Activated naive CD8-positive, alpha-beta T cell treated with anti-CD3 and anti-CD28 coated beads for 36 hours (primary cell): ENCODE results near the gene PTPRG. TPM values are rescaled to one million over a fixed set of nuclear protein-coding genes. Genes with fewer than 3 reads are reported as not detected.

ENCODE experiments used
- DNase-seq: peaks from one replicate; pipeline ENCODE4 v3.0.0; 2021
- H3K27ac Mint-ChIP-seq: one replicate; pipeline ENCODE4 v1.8.0; 2022; ENCODE audit warnings: mild to moderate bottlenecking, moderate library complexity, mixed read lengths
- H3K27me3 Mint-ChIP-seq: one replicate; pipeline ENCODE4 v1.8.0; 2022; ENCODE audit warnings: mild to moderate bottlenecking, mixed read lengths
- H3K36me3 Mint-ChIP-seq: one replicate; pipeline ENCODE4 v1.8.0; 2021; ENCODE audit warnings: mild to moderate bottlenecking, mixed read lengths
- H3K4me1 Mint-ChIP-seq: one replicate; pipeline ENCODE4 v1.8.0; 2021; ENCODE audit warnings: mixed read lengths
- H3K4me3 Mint-ChIP-seq: one replicate; pipeline ENCODE4 v1.8.0; 2022; ENCODE audit warnings: mild to moderate bottlenecking, moderate library complexity, mixed read lengths
- H3K9me3 Mint-ChIP-seq: one replicate; pipeline ENCODE4 v1.8.0; 2022; ENCODE audit warnings: mixed read lengths
- total RNA-seq, 2 experiments: library from RNA; stranded (reverse); gene quantifications; one replicate each; pipeline ENCODE4 v1.2.3, GENCODE V29; 2021

PTPRG gene
- total RNA-seq, 2 experiments from 2014 or later: 0.06 to 0.16 TPM

DNA sequence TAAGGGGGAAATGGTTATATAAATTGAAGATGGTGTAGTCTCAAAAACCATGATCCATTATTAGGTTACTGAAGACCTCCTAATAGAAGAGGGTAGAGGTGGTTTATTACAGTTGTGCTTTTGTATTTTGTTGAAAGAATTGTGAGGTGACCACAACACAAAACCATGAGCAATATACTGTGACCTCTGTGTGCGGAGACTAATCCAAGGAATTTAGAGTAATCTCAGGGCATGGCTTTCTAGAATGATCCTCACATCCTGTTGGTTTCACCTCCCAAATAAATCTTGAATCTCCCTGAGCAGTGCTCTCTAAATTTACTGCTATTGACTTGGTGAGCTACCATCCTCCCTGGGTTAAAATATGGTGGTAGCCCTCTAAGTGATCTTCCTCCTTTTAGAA, 52.3 kb downstream of the PTPRG start:
- H3K4me1 Mint-ChIP-seq: no peaks in the 10 kb centered on the region
- H3K27me3 Mint-ChIP-seq: peaks cover 4% of the 10 kb centered on the region
- H3K27ac Mint-ChIP-seq: no peak overlapping the region
- H3K36me3 Mint-ChIP-seq: no peaks in the 10 kb centered on the region
- no peaks in the 10 kb centered on the region for H3K9me3 Mint-ChIP-seq
- H3K4me3 Mint-ChIP-seq: no peak overlapping the region
- DNase-seq: no peak

DNA sequence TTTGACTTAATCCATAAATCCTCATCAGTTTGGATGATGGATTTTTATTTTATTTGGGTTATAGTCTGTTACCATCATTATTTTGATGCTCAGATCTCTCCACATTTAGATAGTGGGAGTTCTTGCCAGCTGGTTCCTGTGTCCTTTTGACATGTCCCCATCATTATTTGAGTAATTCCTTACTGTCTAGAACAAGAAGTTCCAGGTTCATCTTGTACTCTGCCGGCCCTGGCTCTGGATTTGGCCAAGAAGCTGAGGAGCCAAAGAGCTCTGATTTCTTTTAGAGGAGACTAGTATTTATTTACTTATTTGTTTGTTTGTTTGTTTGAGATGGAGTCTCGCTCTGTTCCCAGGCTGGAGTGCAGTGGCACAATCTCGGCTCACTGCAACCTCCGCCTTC, 54.3 kb downstream of the PTPRG start:
- Mint-ChIP-seq H3K4me3 (no peak overlapping the region), H3K4me1 (no peaks in the 10 kb centered on the region), H3K27ac (no peak overlapping the region), H3K36me3 (no peaks in the 10 kb centered on the region), H3K9me3 (no peaks in the 10 kb centered on the region), H3K27me3 (peaks cover 4% of the 10 kb centered on the region)
- DNase-seq: no peak

DNA sequence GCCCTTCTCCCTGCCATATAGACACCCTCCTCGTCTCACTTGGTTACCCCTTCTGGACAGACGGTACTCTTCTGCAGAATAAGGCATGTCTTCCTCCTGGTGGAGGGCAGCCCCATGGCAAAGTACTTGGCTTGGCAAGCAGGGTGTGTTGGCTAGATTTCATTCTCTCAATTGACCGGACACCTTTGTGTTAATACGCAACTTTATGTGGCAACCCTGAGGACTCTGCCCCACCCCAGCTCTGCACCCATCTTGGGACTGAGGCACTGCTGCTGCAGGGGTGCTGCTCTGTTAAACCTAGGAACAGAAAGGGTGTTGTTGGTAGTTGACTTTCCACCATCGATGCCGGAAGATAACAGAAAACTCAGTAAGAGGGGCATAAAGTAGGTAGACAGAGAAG, 55.2 kb downstream of the PTPRG start:
- Mint-ChIP-seq H3K9me3 (no peaks in the 10 kb centered on the region), H3K27ac (no peak overlapping the region), H3K36me3 (no peaks in the 10 kb centered on the region), H3K4me1 (no peaks in the 10 kb centered on the region), H3K27me3 (peaks cover 8% of the 10 kb centered on the region), H3K4me3 (no peak overlapping the region)
- no peak for DNase-seq

DNA sequence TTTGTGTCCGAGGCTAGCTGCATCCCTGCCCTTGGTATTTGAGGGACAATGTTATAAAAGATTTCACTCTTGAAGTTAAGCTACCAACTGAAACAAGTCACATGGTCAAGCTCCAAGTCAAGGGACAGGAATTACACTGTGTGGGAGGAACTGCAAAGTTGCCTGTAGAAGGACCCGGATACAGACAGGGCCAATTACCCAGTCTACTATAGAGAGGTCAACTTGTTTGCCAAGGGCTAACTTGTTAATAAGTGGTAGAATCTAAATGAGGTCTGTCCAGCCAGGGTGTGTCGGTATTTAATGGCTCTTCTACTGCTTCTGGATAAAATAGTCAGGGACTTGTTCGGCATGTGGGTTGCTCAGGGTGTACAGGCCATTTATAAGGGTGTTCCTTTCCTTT, 55.7 kb downstream of the PTPRG start:
- H3K4me3 Mint-ChIP-seq: no peak overlapping the region
- no peak overlapping the region for H3K27ac Mint-ChIP-seq
- H3K4me1 Mint-ChIP-seq: no peaks in the 10 kb centered on the region
- H3K9me3 Mint-ChIP-seq: no peaks in the 10 kb centered on the region
- peaks cover 9% of the 10 kb centered on the region for H3K27me3 Mint-ChIP-seq
- DNase-seq: no peak
- no peaks in the 10 kb centered on the region for H3K36me3 Mint-ChIP-seq

DNA sequence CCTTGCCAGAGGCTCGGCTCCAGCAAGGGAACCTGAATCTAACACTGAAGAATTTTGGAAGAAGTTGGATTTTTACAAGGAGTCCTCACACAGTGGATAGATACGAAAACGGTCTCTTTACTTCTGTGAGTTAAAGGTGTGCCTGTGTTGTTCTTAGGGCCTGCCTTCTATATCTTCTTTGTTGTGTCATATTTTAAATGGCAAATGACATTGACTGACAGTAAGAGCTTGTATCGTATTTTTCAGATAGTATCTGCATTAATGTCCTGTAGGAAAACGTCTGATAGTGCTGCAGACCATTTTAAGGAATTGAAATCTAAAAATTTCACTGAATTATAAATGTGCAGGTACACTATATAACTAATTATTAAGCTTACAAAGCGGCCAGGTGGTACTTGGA, 56.3 kb downstream of the PTPRG start:
- Mint-ChIP-seq H3K9me3 (no peaks in the 10 kb centered on the region), H3K27ac (no peak overlapping the region), H3K36me3 (no peaks in the 10 kb centered on the region), H3K27me3 (peaks cover 9% of the 10 kb centered on the region), H3K4me1 (no peaks in the 10 kb centered on the region), H3K4me3 (no peak overlapping the region)
- DNase-seq: no peak

DNA sequence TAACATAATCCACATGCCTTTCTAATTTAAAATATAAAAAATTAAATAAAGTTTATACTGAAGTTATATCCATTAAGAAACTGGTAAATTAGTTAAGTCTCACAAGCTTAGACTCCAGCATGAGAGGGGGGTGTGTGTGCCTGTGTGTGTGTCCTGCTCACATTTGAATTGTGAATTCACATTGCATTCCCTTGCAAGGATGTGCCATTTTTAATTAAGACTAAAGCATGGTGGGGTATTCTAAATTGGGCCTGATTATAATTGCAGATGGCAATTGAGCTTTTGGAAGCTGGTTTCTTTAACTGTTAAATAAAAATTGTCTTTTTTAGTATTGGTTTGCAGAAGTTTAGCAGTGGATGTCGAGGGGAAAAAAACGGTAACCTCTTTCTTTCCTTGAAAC, 56.9 kb downstream of the PTPRG start:
- Mint-ChIP-seq H3K9me3 (no peaks in the 10 kb centered on the region), H3K4me3 (no peak overlapping the region), H3K27me3 (peaks cover 9% of the 10 kb centered on the region), H3K27ac (no peak overlapping the region), H3K4me1 (no peaks in the 10 kb centered on the region), H3K36me3 (no peaks in the 10 kb centered on the region)
- DNase-seq: no peak

DNA sequence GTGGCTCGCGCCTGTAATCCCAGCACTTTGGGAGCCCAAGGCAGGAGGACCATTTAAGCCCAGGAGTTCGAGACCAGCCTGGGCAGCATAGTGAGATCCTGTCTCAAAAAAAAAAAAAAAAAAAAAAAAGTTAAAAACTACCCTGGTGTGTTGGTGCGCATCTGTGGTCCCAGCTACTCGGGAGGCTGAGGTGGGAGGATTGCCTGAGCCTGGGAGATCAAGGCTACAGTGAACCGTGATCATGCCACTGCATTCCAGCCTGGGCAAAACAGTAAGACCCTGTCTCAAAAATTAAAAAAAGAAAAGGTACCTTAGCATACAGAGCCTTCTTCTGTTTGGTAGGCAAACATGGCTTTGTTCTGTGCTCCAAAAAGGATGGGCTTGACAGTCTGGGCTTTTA, 57.5 kb downstream of the PTPRG start:
- Mint-ChIP-seq H3K27me3 (peaks cover 9% of the 10 kb centered on the region), H3K9me3 (no peaks in the 10 kb centered on the region), H3K27ac (no peak overlapping the region), H3K4me3 (no peak overlapping the region), H3K36me3 (no peaks in the 10 kb centered on the region), H3K4me1 (no peaks in the 10 kb centered on the region)
- DNase-seq: no peak

DNA sequence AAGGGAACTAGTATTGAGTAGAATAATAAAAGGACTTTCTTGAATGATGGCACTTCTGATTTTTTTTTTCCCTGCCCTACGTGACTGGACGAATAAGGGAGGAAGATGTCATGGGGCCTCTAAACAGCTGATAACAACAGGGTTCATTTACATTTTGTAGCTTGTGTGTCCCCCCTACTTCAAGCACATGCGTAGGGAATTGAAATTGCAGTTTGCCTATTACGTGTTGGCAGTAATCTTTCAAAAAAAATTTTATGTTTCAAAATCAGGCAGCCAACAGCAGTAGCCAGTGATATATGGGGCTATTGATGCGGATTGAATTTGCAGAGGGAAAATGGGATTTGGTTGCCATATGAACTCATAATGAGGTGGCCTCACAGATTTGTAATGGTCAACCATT, 58.7 kb downstream of the PTPRG start:
- Mint-ChIP-seq H3K36me3 (no peaks in the 10 kb centered on the region), H3K4me3 (no peak overlapping the region), H3K27ac (no peak overlapping the region), H3K27me3 (peaks cover 9% of the 10 kb centered on the region), H3K4me1 (no peaks in the 10 kb centered on the region), H3K9me3 (no peaks in the 10 kb centered on the region)
- no peak for DNase-seq

DNA sequence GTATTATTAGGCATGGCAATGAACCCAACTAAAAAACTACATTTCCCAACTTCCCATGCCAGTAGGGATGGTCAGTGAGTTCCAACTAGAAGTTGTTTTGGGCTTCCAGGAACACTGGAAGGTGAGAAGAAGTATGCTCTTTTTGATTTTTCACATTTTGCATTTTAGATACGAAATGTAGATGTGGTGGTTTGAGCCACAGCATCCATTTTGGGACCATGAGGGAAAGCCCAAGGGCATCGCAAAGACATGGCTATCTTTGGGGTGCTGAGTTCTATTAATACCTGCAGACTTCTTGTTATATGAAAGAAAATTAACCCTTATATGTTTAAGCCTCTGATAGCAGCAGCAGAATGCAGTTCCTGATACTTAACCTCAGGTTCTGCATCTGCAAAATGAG, 62.9 kb downstream of the PTPRG start:
- Mint-ChIP-seq H3K27me3 (peaks cover 5% of the 10 kb centered on the region), H3K36me3 (no peaks in the 10 kb centered on the region), H3K4me3 (no peak overlapping the region), H3K27ac (no peak overlapping the region), H3K9me3 (no peaks in the 10 kb centered on the region), H3K4me1 (no peaks in the 10 kb centered on the region)
- no peak for DNase-seq

DNA sequence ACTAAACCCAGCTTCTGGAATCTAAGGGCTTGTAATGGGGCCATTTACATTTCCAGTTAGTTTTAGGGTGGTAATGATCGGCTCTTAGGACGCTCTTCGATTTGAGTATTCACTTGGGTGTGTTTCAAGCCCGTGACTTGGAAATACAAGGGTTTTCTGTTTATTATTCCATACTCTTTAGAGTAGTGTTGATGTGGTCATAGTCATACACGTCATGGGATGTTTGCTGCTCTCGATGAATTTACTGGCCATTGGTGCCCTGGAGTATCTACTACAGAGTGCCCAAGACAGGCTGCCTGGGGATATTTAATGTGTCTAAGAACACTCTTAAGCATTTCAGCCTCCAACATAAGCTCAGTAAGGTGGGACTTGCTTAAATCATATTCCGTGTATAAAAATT, 64.1 kb downstream of the PTPRG start:
- Mint-ChIP-seq H3K4me1 (no peaks in the 10 kb centered on the region), H3K4me3 (no peak overlapping the region), H3K36me3 (no peaks in the 10 kb centered on the region), H3K9me3 (no peaks in the 10 kb centered on the region), H3K27ac (no peak overlapping the region), H3K27me3 (peaks cover 5% of the 10 kb centered on the region)
- DNase-seq: no peak

DNA sequence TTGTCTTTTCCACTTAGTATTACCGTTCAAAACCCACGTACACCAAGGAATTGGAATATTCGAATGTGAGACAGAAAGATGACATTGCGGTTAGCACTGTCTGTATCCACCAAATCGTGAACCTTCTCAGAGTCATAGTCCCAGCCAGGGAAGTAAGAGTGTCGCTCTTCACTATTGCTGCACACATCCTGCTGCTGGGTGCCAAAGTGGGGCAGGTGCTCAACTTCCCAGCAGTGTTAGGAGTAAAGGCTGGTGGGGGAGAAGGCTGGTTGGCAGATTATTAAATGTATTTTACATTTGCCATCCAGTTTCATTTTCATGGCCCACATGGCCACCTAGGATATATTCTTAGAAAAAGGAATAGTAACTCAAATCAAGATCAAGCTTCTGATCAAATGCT, 65.1 kb downstream of the PTPRG start:
- Mint-ChIP-seq H3K4me1 (no peaks in the 10 kb centered on the region), H3K27ac (no peak overlapping the region), H3K27me3 (peaks cover 2% of the 10 kb centered on the region), H3K4me3 (no peak overlapping the region), H3K36me3 (no peaks in the 10 kb centered on the region), H3K9me3 (no peaks in the 10 kb centered on the region)
- no peak for DNase-seq

DNA sequence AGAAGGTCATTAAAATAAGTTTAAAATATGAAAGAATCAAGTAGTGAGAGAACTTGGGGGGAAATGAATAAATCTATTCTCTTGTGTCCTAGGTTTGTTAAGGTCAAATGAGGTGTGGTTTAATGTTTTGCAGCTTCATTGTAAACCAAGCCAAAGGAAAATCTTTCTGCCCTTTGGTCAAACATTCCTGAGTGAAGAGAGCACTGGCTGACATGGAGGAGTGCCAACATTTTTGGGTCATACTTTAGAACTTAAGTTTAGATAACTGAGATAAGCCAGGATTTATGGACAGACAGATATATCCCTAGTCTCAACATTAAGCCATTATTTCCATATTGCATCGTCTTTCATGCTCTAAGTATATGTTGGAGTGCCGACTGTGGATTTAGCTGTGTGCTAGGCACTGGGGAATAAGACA, 66.4 kb downstream of the PTPRG start:
- Mint-ChIP-seq H3K4me3 (no peak overlapping the region), H3K36me3 (no peaks in the 10 kb centered on the region), H3K27me3 (no peaks in the 10 kb centered on the region), H3K4me1 (no peaks in the 10 kb centered on the region), H3K27ac (no peak overlapping the region), H3K9me3 (no peaks in the 10 kb centered on the region)
- no peak for DNase-seq

DNA sequence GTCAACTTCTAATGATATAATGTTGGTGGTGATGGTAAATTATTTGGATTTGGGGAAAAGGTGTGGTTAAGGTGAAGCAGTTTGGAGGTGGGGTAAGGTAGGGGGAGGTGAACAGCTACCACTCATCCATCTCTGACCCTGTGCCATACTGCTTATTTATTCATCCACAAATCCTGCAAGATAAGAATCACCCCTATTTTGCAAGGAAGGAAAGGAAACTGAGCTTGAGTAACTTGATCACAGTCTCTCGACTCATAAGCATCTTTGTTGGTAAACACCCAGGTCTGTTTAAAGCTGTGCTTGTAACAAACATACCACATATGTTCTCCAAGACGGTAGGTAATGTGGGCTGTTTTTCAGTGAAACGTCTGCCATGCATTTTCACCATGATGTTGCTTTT, 67.3 kb downstream of the PTPRG start:
- no peaks in the 10 kb centered on the region for H3K36me3 Mint-ChIP-seq
- H3K27ac Mint-ChIP-seq: no peak overlapping the region
- no peak overlapping the region for H3K4me3 Mint-ChIP-seq
- no peaks in the 10 kb centered on the region for H3K27me3 Mint-ChIP-seq
- DNase-seq: no peak
- no peaks in the 10 kb centered on the region for H3K4me1 Mint-ChIP-seq
- H3K9me3 Mint-ChIP-seq: no peaks in the 10 kb centered on the region

DNA sequence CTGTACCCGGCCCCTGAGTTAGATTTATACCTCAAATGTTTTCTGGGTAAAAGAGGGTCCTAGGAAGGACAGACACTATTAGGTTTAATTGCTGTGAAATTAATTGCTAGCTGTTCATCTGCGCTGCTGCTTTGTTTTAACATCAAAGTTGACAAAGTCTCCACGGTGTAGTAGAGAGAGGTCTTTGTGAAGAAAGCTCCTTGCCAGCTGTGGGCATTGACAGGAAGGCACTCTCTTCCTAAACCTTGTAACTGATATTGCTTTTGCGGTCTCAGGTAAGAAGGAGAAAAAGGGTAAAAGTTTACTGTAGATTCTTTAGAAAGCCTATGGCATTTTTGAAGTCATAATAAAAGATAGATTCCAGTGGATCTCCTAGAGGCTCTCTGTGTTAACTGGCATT, 68.1 kb downstream of the PTPRG start:
- Mint-ChIP-seq H3K27me3 (no peaks in the 10 kb centered on the region), H3K27ac (no peak overlapping the region), H3K4me1 (no peaks in the 10 kb centered on the region), H3K4me3 (no peak overlapping the region), H3K9me3 (no peaks in the 10 kb centered on the region), H3K36me3 (no peaks in the 10 kb centered on the region)
- no peak for DNase-seq

DNA sequence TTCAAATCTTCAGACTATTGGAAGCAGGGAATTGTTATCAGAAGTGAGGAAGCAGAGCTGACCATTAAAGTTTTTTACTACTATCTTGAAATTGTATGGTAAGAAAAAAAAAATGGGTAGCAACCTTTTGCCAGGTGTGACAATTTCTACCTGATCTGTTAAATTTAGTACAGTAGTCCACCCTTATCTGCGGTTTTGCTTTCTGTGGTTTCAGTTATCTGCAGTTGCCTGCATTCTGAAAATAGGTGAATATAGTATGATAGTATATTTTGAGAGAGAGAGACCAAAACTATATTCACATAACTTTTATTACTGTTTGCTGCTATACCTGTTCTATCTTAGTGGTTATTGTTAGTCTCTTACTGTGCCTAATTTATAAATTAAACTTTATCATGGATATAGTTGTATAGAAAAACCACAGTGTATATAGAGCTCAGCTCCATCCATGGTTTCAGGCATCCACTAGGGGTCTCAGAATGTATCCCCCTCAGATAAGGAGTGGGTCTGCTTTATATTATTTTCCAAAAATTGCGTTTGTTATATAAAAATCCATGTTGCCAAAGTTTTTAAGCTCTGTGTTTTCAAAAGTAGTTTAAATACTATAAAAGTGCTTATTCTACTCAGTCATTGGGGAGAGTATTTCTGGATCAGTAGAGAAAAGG, 69.9 kb downstream of the PTPRG start:
- H3K27me3 Mint-ChIP-seq: no peaks in the 10 kb centered on the region
- no peaks in the 10 kb centered on the region for H3K4me1 Mint-ChIP-seq
- no peak for DNase-seq
- no peak overlapping the region for H3K4me3 Mint-ChIP-seq
- no peak overlapping the region for H3K27ac Mint-ChIP-seq
- no peaks in the 10 kb centered on the region for H3K9me3 Mint-ChIP-seq
- H3K36me3 Mint-ChIP-seq: no peaks in the 10 kb centered on the region

DNA sequence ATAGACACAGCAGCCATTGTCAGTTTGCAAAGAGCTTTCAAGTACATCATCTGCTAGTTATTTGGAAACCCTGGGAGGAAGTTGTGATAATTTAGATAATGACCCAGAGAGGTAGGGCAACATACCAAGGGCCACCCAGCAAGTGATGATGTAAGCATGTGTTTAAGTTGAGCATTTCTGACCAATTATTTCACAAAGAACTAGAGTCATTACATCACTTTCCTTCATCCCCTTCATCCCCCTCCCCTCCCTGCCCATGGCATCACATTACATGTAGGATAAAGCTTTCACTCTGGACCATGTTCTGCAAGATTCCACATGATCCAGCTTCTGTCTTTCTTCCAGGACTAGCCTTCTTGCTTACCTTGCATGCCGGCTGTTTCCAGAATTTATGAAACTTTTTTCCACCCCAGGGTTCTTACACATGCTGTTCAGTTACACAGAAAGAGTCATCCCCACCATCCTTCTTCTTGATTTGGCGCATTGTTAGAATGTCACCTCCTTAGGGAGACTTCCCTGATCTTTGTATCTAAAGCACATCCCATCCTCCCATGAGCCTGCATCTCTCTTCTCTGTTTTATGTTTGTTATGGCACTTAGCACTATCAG, 71.3 kb downstream of the PTPRG start:
- H3K27ac Mint-ChIP-seq: no peak overlapping the region
- H3K9me3 Mint-ChIP-seq: no peaks in the 10 kb centered on the region
- no peak for DNase-seq
- no peaks in the 10 kb centered on the region for H3K4me1 Mint-ChIP-seq
- H3K4me3 Mint-ChIP-seq: no peak overlapping the region
- peaks cover 4% of the 10 kb centered on the region for H3K27me3 Mint-ChIP-seq
- H3K36me3 Mint-ChIP-seq: no peaks in the 10 kb centered on the region
